Endothelial cell of umbilical vein (primary cell): ENCODE measurements around the gene FBXL2. TPM values are rescaled to one million over a fixed set of nuclear protein-coding genes. Genes with fewer than 3 reads are reported as not detected.

Source experiments
- BruUV-seq: library from RNA; stranded (reverse); fragments of 400-500 nt; replicated peaks from 2 replicates; lab custom pipeline; 2021; lab: Mats Ljungman, UMichigan
- CTCF ChIA-PET: fragments of 300-600, 350-600 bp; sonication (Branson Sonifier 250); formaldehyde crosslinking; loops from one replicate; lab custom pipeline; 2021; ENCODE audit warnings: antibody characterized with exemption, inconsistent platforms; lab: Charles Lee
- POLR2A ChIA-PET: fragments of 300-600, 350-600 bp; sonication (Branson Sonifier 250); formaldehyde crosslinking; loops from one replicate; lab custom pipeline; 2021; ENCODE audit warnings: antibody characterized with exemption, inconsistent platforms; lab: Charles Lee
- DNase-seq: peaks from one replicate; pipeline ENCODE4 v3.0.0-alpha.2; 2011; ENCODE audit warnings: low read depth, low spot score
- FAIRE-seq: peaks from 2 replicates; lab custom pipeline; 2011; peaks lifted over from hg19 to GRCh38; lab: Jason Lieb, UNC
- H2AFZ ChIP-seq: 2 replicates; pipeline ENCODE4 v1.6.0; 2012; ENCODE audit warnings: low read depth, low read length, control low read depth, inconsistent platforms
- H3K27ac ChIP-seq: 2 replicates; pipeline ENCODE4 v1.5.1; 2011; ENCODE audit warnings: low read depth, mild to moderate bottlenecking, control low read depth, low read length, moderate library complexity; ENCODE audit not compliant: insufficient read depth
- H3K27me3 ChIP-seq, 2 experiments: 2 replicates each; pipeline versions ENCODE4 v1.6.0 to v1.6.1; 2011; ENCODE audit warnings: low read length in 2 of 2, mixed read lengths in 1 of 2; ENCODE audit not compliant: control insufficient read depth in 2 of 2, insufficient read depth in 2 of 2
- H3K36me3 ChIP-seq, 2 experiments: 2 replicates in 1 of 2; 3 replicates in 1 of 2; pipeline ENCODE4 v1.5.1; 2011; ENCODE audit warnings: low read length in 2 of 2, mild to moderate bottlenecking in 1 of 2, moderate library complexity in 1 of 2; ENCODE audit not compliant: control insufficient read depth in 2 of 2, insufficient read depth in 2 of 2; ENCODE audit errors: extremely low read depth in 1 of 2
- H3K4me1 ChIP-seq: 3 replicates; pipeline ENCODE4 v1.5.1; 2011; ENCODE audit warnings: mild to moderate bottlenecking, low read length; ENCODE audit not compliant: control insufficient read depth, insufficient read depth; ENCODE audit errors: extremely low read depth
- H3K4me2 ChIP-seq: 2 replicates; pipeline ENCODE4 v1.6.1; 2011; ENCODE audit warnings: low read length, control low read depth, mixed read lengths; ENCODE audit not compliant: insufficient read depth
- H3K4me3 ChIP-seq, 3 experiments: fragments of 200-600 bp in 1 of 3; sonication (generic), shearing (Covaris generic) in 1 of 3; replicated peaks in 1 of 3; 2 replicates each; pipeline ENCODE4 v1.5.1; 2011 to 2016; ENCODE audit warnings: control low read depth in 3 of 3, low read length in 3 of 3, mild to moderate bottlenecking in 2 of 3, inconsistent platforms in 1 of 3, low read depth in 1 of 3, moderate library complexity in 1 of 3; ENCODE audit not compliant: insufficient read depth in 1 of 3
- H3K79me2 ChIP-seq: 2 replicates; pipeline ENCODE4 v1.6.0; 2012; ENCODE audit warnings: low read length, inconsistent platforms; ENCODE audit not compliant: control insufficient read depth, insufficient read depth
- H3K9ac ChIP-seq: replicated peaks from 2 replicates; pipeline ENCODE3; 2011; ENCODE audit warnings: low read length, control low read depth; ENCODE audit not compliant: insufficient read depth; ENCODE audit errors: extremely low read depth
- H3K9me1 ChIP-seq: replicated peaks from 3 replicates; pipeline ENCODE4 v1.6.0; 2011; ENCODE audit warnings: mild to moderate bottlenecking, low read length; ENCODE audit not compliant: control insufficient read depth, insufficient read depth; ENCODE audit errors: extremely low read depth
- H3K9me3 ChIP-seq: replicated peaks from 2 replicates; pipeline ENCODE4 v1.5.1; 2012; ENCODE audit warnings: low read length, inconsistent platforms; ENCODE audit not compliant: control insufficient read depth, insufficient read depth
- H4K20me1 ChIP-seq: replicated peaks from 2 replicates; pipeline ENCODE3; 2011; ENCODE audit warnings: mild to moderate bottlenecking, low read length; ENCODE audit not compliant: control insufficient read depth, insufficient read depth; ENCODE audit errors: extremely low read depth
- CTCF ChIP-seq, 2 donors: IDR thresholded peaks; 1 replicate in 1 of 2; 2 replicates in 1 of 2; pipeline ENCODE4 v1.5.1; 2011; ENCODE audit warnings: low read length in 2 of 2, mild to moderate bottlenecking in 2 of 2, moderate library complexity in 2 of 2, control low read depth in 1 of 2, inconsistent platforms in 1 of 2, low read depth in 1 of 2; ENCODE audit not compliant: insufficient read depth in 1 of 2; ENCODE audit errors: extremely low read depth in 1 of 2
- EZH2 ChIP-seq: IDR thresholded peaks from 2 replicates; pipeline ENCODE4 v1.6.1; 2012; ENCODE audit warnings: borderline replicate concordance, low read depth, mild to moderate bottlenecking, moderate library complexity, low read length, inconsistent platforms; ENCODE audit not compliant: severe bottlenecking
- FOS ChIP-seq: IDR thresholded peaks from 2 replicates; pipeline ENCODE4 v1.6.1; 2011; ENCODE audit warnings: mild to moderate bottlenecking, low read length, moderate library complexity, borderline replicate concordance; ENCODE audit not compliant: insufficient read depth
- JUN ChIP-seq: IDR thresholded peaks from 2 replicates; pipeline ENCODE4 v1.6.1; 2011; ENCODE audit warnings: borderline replicate concordance, low read depth; ENCODE audit not compliant: insufficient read length, insufficient read depth
- MYC ChIP-seq: IDR thresholded peaks from one replicate; pipeline ENCODE4 v1.6.1; 2011; ENCODE audit warnings: mild to moderate bottlenecking, low read depth, low read length
- dilution Hi-C: fragments of 300-500 bp; cut with MboI; formaldehyde crosslinking; loops from one replicate; pipeline ENCODE4 v1.15.0; 2019; ENCODE audit warnings: low sequenced_read_pairs; ENCODE audit not compliant: extremely low pct_ligation_motif_present
- intact Hi-C: fragments of 100-400 bp; cut with micrococcal nuclease; formaldehyde crosslinking; loops from one replicate; pipeline ENCODE4 v1.10.0; 2022
- polyA plus RNA-seq, 4 experiments: library from polyadenylated mRNA; depleted of rRNA in 3 of 4; stranded (reverse) in 3 of 4; unstranded in 1 of 4; fragments of >200 nt; gene quantifications; 2 replicates each; pipeline versions ENCODE4 v1.2.1 to v1.2.3, GENCODE V29; 2011 to 2012; ENCODE audit warnings: missing spikeins in 1 of 4
- total RNA-seq: library from RNA; stranded (reverse); gene quantifications from 2 replicates; pipeline ENCODE4 v1.2.3, GENCODE V29; 2021

Gene FBXL2
- total and polyA plus RNA-seq, 2 donors (not counting 3 experiments of a cell fraction or from before 2014, with no cell fraction given), result 21.7 to 44.7 TPM

- Histone ChIP-seq H2AFZ (no peak overlapping the region), H3K9ac (no peak overlapping the region), H3K4me2 (no peak overlapping the region), H3K4me3 (no peak overlapping the region), H4K20me1 (no peaks in the 10 kb centered on the region), H3K27me3 (no peaks in the 10 kb centered on the region), H3K36me3 (no peaks in the 10 kb centered on the region), H3K9me1 (no peaks in the 10 kb centered on the region), H3K27ac (no peak overlapping the region), H3K4me1 (no peaks in the 10 kb centered on the region), H3K9me3 (no peaks in the 10 kb centered on the region), H3K79me2 (no peaks in the 10 kb centered on the region)
- BruUV-seq, result no TSS peak
- ChIA-PET POLR2A (no interaction called here), CTCF (interaction anchor here (1.3 kb wide), 1 partner anchor 33 kb away, joined by 3 read pairs; no protein-coding TSS in a partner anchor)
- no peak for DNase-seq
- intact Hi-C loops, result no loop called here
- no peak for FAIRE-seq
- no peak for TF ChIP-seq CTCF (IDR thresholded peaks at IDR 0.05; ENCODE audit: extremely low read depth in 1 of 2, insufficient read depth in 1 of 2, low read depth in 1 of 2, low read length in 2 of 2)
- TF ChIP-seq JUN, result no peak
- TF ChIP-seq MYC, result no peak
- no peak for TF ChIP-seq EZH2
- dilution Hi-C loops, result no loop called here
These were observed 62.5 kb downstream of the FBXL2 start for GRCh38 chr3:33339758-33340157.

- POLR2A ChIA-PET, result no interaction called here
- peaks cover 16% of the 10 kb centered on the region for H3K4me1 ChIP-seq
- no peaks in the 10 kb centered on the region for H3K79me2 ChIP-seq
- CTCF ChIA-PET, result interaction anchor here (2.1 to 3.1 kb wide), 2 partner anchors 18 to 224 kb away, joined by 9 to 17 read pairs; no protein-coding TSS in a partner anchor
- no peak overlapping the region for H3K4me3 ChIP-seq
- H3K9ac ChIP-seq, result no peak overlapping the region
- DNase-seq, result peak; percentile 39
- no peaks in the 10 kb centered on the region for H3K36me3 ChIP-seq
- dilution Hi-C loops (loop anchor here (10.0 kb wide), 1 partner anchor 221 kb away; no protein-coding TSS in a partner anchor), intact Hi-C loops (no loop called here)
- no peaks in the 10 kb centered on the region for H3K9me1 ChIP-seq
- H3K9me3 ChIP-seq, result no peaks in the 10 kb centered on the region
- H2AFZ ChIP-seq, result no peak overlapping the region
- H3K4me2 ChIP-seq, result no peak overlapping the region
- H3K27ac ChIP-seq, result no peak overlapping the region
- no peak for TF ChIP-seq FOS
- BruUV-seq, result no TSS peak
- FAIRE-seq, result no peak
- H4K20me1 ChIP-seq, result no peaks in the 10 kb centered on the region
- H3K27me3 ChIP-seq, result no peaks in the 10 kb centered on the region
These were observed 78.4 kb downstream of the FBXL2 start for GRCh38 chr3:33355611-33356010.
